GM21717 (cell line): Measurements from ENCODE around the gene SLC2A6.
A peak's percentile ranks its signal among the peaks of the same experiment; 100 is the strongest.

ENCODE experiments used
- ATAC-seq: cut with Tn5 transposase; IDR thresholded peaks from one replicate; pipeline ENCODE4 v1.9.1; 2021; ENCODE audit warnings: mild to moderate bottlenecking, moderate library complexity; ENCODE audit not compliant: unreplicated experiment

Gene SLC2A6

DNA sequence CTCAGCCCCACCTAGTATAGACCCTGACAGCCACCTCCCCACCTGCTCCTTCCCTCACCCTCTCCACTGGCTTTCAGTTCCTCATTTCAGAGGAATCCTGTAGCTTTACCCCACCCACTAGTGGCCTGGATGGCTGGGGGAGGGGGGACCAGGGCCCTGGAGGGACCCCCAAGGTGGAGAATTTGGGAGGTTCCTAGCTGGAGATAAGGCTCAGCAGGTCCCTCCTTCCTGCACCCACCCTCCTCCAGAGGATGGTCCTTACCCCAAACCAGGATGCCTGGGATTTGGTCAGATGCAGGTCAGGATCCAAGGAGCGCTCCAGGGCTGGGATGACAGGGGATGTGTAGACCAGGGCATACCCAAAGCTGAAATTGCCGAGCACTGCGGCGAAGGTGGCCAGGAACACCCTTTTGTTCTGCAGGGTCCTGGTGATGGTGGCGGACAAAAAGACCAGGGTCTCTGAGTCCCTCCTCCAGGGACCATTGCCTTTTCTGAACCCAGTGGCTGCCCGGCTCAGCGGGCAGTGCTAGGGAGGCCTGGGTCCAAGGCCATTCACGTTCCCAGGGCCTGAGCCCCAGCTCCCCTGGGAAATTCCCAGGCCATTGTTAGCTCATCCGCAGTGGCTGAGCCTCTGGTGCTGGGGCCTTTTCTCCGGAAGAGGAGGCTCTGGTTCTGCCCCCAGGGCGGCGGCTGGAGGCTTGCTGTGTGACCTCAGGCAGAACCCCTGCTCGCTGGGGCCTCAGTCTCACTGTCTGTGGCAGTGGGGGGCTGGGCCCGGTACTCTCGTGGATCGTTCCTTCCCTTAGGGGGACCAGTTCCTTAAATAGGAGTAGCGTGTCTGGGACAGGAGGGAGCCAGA, 678 bp downstream of the SLC2A6 start:
- ATAC-seq, result peak; percentile 49

DNA sequence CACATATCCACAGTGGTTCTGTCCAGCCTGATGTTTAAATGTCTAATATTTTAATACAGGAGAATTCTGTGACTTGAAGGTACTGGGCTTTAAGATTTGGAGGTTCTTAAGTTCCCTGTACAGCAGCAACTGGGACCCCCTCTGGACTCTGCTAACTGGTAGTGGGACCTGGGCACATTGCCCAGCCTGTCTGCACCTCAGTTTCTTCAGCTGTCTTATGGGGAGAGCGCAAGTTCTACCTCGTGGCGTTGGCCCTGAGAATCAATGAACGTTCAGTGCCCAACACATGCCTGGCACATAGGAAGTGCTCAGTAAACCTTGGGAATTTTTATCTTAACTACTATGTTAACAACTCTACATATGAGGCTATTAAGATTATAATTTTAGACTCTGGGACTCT, 1.4 kb downstream of the SLC2A6 start:
- ATAC-seq, result no peak

DNA sequence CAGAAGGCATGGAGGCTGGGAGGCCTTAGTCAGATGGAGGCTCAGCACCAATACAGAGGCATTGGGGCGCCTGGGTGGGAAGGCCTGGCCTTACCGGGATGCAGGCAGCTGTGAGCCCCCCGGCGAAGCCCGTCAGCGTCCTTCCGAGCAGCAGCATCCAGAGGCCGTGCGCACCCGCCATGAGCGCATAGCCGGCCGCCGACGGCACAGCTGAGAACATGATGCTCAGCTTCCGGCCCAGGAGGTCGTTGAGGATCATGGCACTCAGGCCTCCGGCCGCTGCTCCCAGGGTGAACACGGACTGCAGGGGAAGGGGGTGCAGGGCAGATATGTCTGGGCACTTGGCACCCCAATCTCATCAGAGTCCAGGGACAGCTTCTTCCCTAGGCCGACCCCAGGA, 2.0 kb downstream of the SLC2A6 start:
- ATAC-seq, result no peak

DNA sequence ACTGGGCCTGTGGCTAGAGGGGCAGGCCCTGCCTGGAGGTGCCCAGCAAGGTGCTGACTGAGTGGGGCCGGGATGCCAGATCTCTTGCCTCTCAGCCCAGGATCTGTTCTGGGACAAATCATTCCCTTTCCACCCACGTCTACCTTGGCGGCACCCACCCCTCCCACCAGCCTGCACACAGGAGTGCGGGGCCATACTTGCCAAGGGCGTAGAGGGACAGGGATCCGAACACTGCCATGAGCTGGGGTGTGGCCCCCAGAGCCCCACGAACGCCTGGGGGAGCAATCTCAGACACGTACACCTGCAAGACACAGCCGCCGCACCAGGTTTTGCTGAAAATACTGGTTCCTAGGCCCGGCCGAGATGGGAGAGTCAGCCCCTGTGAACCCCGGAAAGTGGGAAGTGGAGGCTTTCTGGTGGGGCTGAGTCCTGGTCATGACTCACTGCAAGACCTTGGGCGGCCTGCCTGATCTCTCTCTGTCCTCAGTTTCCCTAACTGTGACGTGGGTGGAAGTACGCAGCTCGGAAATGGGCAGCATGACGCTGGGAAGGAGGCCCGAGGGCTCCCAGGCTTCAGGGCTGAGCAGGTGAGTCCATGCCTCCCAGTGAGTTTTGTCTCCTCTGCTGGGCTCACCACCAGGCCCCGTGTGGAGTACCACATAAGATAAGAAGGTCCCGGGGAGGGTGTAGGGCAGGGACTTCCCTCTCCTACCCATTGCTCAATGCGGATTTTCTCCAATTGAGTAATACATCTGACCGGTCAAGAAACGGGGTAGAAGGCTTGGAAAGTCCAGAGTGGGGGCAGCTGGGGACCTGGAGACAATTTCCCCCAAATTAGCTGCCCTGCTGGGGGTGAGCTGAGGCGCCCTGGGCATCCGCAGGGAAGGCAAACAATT, 2.6 kb downstream of the SLC2A6 start:
- no peak for ATAC-seq

DNA sequence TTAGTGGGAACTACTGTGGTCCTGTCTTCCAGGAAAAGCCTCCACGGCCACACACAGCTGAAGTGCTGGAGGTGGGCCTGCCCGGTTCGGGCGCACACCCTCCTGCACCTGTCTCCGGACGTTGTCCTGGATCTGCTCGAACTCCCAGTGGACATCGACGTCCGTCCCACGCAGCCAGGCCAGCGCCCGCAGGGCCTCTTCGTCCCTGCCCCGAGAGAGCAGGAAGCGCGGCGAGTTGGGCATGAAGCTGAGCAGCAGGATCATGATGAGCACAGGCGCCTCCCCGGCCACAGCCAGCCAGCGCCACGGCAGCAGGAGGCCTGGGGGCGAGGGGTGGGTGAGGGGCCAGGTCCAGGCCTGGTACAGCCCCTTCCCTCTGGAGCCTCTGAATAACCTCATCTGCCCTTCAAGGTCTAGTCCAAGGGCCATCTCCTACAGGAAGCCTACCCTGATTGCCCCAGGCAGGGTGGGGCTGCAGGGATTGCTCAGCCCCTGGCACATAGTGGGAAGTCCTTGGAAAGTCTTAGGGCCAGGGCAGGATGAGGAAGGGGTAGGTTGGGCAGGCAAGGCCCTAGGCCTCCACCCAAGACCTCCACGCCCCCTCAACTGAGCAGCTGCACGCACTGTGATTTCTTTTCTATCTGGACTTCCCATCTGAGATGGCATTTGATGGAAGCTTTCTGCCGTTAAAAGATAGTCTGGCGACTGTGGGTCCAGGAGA, 3.4 kb downstream of the SLC2A6 start:
- no peak for ATAC-seq

DNA sequence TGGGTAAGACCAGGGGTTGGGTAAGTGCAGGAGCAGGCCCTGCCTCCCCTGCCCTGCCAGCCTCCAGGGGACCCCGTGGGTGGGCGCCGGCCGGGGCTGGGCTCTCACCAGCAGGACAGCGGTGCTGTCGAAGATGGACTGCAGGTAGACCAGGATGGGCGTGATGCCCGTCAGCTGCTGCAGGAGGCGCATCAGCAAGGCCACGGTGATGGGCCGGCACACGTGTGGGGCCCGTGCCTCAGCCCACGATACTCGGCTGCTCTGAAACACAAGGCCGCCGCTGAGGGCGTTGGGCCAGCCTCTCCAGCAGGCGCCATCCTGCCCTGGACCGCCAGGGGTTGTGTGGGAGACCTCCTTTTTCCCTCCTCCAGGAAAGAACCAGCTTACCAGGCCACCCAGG, 4.0 kb downstream of the SLC2A6 start:
- no peak for ATAC-seq

DNA sequence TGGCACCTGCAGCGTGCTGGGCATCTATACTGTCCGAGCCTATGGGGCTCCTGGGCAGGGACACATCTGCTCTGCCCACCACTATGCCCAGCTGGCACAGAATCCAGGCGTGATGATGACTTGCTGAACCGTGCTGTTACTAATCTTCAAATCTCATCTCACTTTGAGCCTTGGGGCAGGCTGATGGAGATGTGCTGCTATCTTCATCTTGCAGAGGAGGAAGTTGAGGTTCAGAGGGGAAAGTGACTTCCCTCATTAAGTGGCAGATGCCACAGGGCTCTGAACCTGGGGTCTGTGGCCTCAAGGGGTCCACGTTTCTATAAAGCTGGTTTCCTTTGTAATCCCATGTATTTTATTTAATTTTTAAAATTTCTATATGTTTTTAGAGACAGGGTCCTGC, 4.7 kb downstream of the SLC2A6 start:
- no peak for ATAC-seq

DNA sequence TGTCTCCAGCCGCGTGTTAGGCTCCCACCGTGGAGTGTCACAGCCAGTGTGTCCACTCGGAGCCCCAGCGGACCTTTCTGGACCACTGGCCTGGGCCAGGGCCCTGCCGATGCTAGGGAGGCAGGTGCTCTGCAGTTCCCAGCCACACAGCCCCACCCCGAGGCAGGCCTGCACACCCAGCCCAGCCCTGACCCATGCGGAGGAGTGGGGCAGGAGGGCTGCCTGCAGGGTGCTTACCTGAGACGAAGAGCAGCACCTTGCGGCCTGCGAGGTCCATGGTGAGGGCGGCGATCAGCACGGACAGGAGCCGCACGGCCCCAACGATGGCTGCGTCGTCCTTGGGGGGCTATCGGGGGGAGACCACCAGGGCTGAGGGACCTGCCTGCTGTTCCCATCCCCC, 5.2 kb downstream of the SLC2A6 start:
- no peak for ATAC-seq

DNA sequence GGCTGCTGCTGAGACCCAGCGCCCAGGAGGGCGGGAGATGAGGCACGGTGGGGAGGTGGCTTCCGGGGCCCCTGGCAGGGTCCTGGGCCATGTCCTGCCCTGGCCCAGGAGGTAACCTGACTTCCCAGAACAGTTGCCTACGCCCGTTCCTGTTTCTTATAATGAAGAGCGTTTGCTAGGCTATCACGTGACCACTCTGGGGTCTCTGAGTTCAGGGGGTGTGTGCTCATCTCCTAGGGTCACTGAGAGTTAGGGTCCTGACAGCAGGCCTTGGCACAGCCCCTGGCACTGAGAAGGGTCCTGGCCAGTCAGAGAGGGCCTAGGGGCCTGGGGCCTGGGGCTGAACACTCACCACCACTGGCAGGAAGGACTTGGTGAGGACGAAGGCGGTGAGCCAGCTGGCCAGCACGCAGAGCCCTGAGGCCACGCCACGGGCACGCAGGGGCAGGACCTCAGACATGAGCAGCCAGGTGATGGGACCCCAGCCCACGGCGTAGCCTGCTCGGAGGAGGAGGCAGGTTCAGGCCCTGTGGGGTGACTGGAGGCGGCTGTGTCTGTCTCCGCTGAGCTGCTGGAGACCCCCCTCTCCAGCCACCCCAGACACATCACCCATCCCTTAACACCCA, 6.0 kb downstream of the SLC2A6 start:
- ATAC-seq, result no peak

DNA sequence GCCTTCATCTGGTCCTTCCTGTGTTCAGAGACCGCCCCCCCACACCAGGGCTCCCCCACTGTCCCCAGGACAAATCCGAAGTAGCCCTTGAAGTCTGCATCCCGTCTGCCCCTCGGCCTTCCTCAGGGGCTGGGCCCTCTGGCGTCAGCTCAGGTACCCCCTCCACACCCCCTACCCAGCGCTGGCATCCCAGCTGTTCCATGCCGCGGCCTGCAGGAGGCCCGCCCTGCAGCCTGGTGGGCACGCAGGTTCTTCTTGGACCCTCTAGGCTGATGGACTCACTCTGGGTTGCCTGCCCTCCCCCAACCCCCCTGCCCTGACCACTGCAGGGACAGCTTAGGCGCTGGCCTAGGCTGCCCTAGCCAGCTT, 6.6 kb downstream of the SLC2A6 start:
- no peak for ATAC-seq

DNA sequence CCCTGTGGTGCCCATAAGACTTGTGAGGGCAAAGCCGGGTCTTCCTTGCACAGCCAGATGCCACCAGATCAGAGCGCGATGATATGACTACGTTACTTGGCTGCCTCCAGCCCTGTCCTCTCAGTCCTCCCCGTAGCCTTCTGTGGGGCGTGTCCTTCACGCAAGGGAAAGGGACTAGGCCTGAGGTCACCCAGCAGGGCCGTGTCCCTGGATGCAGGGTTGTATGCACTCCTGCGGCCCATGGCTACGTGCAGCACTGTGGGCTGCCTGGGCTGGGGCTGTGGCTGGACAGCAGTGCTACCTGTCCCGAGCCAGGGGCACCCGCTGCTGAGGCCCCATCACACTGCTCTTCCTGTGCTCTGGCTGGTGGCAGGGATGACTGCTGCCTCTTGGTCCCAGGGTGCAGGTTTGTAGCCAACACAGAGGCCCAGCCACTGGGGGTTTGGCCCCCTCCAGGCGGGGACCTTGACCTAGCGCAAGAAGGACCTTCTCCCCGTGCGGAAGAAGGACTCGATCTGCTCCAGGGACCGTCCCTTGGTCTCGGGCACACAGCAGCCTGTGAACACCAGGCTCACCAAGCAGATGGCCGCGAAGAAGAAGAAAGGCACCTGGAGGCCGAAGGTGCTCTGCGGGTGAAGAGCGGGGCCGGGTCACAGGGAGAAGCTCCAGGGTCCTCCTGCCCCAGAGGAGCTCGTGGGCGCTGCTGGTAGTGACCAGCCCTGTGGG, 7.2 kb downstream of the SLC2A6 start:
- ATAC-seq, result no peak

DNA sequence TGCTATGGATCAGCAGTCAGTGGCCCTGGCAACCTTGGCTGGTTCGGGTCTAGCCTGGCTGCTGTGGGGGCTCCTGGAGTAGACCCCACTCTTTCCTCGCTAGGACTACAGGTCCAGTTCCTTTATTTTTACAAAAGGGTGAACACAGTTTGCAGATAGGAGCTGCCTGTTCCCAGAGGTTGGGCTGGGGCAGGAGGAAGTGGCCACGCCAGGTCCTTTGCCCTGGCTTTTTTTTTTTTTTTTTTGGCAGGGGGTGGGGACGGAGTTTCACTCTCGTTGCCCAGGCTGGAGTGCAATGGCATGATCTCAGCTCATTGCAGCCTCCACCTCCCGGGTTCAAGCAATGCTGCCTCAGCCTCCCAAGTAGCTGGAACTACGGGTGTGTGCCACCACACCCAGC, 7.9 kb downstream of the SLC2A6 start:
- no peak for ATAC-seq

DNA sequence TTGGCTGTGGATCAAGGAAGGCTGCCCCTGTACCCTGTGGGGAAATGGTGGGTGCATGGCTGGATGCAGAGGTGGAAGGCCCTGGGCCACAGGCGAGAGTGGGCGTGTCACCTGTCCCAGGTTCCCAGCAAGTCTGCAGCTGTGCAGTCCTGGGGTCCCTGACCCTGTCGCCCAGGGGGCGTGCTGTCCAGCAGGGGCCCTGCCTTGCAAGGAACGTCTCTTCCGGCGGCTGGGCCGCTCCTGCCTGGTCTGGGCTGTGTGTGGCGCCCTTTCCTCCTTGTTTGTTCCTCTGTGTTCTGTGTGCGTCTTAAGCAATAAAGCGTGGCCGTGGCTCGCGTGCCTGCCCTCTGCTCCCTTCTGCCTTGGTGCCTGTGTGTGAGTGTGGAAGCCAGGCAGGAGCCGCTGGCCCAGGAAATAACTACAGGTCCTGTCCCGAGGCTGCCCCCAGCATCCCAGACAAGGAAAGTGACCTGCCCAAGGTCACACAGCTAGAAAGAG, 8.4 kb downstream of the SLC2A6 start:
- no peak for ATAC-seq

DNA sequence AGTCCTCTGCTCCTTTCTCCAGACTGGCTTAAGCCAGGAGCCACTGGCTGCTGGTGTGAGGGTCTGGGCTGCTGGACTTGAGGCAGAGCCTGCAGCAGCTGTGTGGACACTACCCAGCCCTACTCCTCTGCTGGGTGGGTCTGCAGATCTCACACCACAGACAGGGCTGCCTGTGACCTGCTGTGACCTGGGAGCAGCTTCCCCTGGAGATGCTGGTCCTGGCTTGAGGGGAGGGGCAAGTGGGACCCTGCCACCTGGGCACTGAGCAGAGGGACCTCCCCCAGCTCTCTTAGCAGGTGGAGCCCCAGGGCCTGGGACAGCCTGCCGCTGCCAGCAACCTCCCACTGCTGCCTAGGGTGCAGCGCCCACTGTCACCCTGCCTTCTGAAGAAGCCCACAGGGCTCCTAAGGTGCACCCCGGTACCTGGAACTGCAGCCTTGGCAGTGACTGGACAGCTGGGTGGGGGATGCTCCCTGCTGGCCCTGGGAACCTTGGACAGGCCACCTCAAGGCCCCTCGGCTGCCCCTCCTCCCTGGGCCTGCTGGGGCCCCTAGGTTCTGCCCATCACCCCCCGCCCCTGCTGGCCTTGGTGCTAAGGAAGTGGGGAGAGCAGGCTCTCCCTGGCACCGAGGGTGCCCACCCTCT, 10.0 kb downstream of the SLC2A6 start:
- ATAC-seq, result no peak

DNA sequence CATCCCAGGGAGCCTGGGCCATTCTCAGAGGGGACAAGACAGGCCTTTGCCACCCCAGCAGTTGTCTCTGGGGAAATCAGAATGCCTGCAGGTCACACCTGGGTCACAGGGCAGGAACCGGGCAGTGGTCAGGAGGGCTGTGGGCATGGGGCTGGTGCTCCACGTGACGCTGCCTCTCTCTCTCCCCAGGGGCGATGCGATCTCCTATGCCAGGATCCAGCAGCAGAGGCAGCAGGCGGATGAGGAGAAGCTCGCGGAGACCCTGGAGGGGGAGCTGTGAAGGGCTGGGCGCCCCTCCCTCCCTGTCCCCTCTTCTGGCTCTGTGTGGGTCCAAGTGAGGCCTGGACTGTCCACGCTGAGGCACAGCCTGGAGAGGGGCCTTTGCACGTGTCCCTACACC, 10.5 kb downstream of the SLC2A6 start:
- no peak for ATAC-seq

DNA sequence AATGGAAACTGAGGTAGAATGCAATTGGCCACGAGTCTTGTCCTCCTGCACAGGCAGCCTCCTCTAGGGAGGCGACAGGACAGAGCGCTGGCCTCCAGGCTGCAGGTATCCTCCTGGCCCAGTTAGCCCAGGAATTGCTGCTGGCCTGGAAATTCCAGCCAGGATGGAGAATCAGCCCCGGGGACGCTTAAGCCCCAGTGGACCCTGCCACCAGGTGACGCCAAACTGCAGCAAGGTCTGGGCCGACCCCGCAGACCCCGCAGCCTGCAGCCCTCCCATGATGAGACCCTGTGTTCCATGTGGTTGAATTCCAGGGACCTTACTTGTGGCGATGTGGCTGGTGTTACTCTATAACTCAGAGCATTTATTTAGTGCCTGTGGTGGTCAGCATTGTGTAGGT, 11.8 kb downstream of the SLC2A6 start:
- no peak for ATAC-seq

DNA sequence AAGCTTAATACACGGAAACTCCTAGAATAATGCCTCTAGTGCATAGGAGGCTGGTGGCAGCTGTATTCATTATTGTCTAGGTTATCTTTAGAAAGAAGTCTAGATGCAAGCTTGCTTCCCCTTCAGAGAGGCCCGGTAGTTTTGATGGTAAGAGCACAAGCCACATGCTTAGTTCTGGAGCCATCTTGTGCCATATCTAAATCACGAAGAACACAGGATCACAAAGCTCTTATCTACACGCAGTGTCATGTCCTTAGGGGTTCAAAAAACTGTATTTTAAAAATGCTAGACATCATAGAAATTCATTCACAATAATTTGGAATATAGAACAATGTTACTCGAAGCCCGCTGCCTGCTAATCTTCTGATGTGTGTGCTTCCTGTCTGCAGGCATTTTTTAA, 12.9 kb downstream of the SLC2A6 start:
- ATAC-seq, result no peak

DNA sequence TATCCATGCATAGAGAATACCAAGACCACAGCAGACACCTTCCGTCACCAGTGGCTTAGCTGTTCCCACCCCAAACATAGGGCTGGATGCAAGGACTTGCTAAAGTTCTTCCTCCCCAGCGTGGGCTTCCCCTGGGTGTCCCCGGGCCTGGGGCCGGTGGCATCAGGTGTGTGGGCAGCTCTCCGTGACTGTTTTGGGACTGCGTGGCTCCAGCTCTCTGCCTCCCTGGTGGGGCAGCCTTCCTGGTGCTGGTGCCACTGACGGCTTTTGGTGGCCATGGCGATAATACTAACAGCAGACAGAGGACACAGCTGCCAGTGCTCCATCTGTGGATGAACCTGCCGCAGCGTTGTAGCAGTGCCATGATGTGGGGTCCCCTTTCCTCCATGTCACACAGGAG, 14.3 kb downstream of the SLC2A6 start:
- ATAC-seq, result no peak

DNA sequence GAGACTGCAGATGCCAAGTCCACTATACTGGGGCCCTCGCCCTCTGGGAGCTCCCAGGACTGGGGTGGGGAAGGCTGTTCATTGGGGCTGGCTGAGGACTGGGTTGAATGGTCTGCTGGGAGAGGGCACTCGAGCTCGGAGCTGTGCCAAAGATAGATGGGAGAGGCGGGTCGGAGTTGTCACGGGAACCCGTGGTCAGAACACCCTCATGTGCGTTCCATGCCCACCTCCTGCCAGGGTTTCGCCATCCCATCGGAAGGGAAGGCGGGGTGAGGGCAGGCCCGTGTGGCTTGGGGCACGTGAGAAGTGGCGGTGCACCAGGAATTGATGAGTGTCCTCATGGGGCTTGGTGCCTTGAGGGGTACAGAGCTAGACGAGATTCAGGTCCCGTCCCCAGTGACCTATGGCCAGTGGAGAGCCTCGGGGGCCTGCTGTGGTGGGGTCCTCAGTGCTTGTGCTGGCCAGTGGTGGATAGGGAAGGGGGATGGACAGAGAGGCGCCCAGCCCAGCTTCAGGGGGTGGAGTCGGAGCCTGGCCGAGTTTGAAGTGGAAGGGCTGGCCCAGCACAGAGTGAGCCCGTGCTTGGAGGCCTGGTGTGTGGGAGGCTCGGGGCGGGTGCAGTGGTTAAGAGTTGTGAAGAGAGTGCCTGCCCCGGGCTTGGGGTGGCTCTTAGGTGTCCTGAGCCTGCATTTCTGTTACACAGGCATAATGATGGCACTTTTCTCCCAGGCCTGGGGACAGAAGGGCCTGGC, 14.9 kb downstream of the SLC2A6 start:
- ATAC-seq, result no peak
